ENCODE results near the gene HOXA5.
A peak's percentile ranks its signal among the peaks of the same experiment; 100 is the strongest.

Gene HOXA5

DNA sequence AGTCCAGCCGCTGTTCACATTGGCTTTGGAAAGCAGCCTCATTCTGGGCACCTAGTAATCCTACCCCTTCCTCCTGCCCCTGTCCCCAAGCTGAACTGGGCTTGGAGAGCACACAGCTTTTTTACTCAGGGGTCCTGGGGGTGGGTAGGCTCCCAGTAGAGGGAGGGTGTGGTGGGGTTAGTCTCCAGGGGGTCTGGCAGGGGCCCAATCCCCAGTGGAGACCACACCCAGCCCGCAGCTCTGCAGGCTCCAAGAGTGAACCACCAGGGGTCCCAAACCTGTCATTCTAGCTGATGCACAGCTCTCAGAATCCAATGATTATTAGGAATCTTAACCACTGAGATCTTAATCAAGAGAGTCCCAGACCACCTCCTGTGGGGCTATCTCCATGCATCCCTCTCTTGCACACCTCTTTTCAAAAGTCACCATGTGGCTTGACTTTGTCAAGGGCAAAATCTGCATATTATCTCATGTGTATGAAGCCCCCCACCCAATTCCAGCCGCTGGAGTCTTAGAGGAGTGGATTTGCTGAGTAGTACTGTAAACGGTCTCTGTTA is 38.9 kb upstream of the HOXA5 start:
- no peak for DNase-seq

DNA sequence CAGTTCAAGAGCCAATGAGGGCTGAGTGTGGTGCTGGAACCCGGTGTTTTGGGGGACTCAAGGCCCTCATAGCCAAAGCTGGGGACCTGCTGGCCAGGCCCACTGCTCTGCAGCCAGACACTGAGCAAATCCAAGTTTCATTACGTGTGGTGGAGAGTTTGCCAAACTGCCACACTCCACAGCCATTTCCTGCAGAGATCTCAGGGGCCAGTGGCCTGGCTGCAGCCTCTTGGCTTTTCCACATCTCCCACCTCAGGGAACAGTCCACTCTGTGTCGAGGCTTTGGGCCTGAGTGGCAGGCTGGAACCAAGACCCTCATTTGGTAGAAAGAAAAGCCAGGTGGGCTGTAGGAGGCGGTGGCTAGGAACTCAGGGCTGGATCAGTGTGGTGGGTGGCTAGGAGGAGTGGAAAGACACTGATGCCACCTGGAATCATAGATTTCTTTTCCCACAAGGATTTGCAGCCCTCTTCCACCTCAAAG is 38.4 kb upstream of the HOXA5 start:
- DNase-seq = no peak

DNA sequence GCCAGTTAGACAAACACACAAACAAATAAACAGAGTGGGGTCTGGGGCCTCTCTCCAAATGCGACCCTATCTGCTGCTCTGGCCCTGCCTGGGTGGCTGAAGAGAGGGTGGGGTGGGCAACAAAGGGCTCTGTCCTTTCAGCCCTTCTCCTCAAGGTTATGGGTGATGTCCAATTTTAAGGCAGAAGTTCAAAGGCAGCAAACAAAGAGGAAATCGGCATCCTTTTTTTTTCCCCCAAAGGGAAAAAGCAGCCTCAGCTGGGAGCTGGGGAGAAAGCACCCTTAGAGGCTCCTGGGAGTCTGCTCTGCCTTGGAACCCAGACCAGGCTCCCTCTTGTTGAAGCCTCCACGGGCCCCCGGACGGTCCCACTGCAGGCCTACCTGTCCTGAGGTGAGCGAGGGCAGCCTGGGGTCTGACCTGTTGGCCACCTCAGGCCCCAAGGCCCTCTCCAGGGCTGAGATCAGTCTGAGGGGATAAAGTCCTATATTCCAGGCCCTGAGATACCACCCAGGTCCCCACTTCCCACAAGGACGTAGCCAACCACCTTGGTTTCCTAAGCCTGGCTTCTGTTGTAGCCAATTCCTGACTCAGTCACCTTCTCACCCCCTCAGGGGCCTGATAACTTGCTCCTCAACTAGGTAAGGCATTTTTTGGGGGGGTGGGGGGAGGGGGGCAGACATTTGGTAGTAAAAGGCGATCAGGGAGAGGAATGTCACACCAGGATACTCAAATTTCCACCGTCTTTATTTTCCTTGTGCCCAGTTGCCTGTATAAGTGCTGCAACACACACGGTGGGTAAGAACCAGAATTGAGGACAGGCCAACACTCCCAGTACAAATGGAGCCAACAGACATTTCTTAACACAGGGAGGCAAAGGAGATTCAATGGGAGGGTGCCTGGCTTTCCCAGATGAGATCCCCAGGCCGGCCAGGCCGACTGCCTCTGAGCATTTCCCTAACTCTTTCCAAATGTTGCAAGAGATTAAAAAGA is 37.2 kb upstream of the HOXA5 start:
- no peak for DNase-seq

DNA sequence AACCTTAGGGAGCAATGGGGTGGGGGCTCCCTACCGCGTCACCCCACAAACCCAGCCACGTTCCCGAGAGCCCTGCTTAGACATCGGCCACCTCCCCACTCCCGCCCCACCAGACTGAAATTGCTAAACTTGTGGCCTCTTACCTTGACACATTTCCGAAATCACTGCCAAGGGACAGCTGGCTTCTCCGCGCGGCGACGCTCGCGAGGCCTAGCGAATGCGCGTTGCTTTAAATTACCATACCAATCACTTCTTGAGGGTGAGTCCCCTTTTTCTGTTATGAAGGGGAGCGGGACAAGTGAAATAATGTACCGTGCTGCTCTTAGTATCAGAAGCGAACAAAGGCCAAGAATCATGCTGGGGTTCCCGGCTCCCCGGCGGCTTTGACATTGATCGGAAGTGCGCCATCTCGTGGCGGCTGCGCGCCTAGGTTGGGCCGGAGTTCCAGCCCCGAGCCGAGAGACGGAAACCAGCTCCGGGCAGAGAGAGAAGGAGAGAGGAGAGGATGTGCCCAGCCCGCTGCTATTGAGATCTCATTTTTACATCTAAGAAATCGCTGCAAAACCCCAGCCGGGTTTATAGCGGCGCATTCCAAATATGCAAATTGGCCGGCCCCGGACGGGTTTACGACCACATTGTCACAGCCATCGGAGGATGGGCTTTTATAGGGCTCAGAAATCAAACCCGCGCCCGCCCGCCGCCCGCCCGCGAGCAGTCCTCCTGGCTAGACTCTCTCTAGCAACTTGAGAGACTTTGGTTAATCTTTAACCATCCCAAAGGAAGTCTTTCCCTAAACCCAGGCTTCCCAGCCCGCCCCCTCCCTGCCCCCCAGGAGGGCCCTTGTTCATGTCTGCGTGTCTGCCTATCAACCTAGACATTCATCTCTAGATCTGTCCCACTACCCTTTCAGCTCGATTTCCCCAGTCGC is 36.3 kb upstream of the HOXA5 start:
- DNase-seq = peak; percentile 49

DNA sequence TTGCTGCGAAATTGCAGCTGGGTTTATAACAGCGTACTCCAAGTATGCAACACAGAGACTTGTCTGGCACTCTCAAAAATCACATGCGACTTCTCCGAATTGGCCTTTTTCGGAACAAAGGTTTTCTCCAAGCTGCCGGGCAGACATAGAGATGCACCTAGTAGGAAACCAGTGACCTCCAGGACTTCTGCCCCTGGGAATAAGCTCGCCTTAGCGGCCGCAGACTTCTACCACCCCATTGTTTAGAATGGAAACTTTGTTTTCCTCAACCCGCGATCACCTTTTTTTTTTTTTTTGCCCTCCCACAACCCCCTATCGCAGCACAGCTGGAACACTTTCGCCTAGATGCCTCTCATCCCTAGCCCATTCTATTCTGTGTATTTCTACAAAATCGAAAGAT is 35.5 kb upstream of the HOXA5 start:
- no peak for DNase-seq

DNA sequence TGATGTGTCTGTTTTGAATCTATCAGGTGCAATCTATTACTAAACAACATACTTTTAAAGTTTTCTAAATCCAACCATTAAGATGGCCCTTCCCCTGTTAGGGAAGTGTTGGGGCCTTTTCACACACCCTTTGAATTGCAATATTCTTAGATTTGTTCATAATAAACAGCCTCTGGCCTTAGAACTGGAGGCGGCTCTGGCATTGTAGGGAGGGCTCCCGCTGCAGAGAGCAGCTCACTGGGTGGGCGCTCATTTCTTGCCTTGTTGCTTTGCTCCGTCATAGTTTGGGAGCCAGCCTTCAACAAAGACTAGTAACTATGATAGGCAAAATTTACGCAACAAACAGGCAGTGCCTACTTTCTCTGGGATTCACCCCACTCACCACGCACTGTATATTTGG is 34.9 kb upstream of the HOXA5 start:
- DNase-seq = no peak

DNA sequence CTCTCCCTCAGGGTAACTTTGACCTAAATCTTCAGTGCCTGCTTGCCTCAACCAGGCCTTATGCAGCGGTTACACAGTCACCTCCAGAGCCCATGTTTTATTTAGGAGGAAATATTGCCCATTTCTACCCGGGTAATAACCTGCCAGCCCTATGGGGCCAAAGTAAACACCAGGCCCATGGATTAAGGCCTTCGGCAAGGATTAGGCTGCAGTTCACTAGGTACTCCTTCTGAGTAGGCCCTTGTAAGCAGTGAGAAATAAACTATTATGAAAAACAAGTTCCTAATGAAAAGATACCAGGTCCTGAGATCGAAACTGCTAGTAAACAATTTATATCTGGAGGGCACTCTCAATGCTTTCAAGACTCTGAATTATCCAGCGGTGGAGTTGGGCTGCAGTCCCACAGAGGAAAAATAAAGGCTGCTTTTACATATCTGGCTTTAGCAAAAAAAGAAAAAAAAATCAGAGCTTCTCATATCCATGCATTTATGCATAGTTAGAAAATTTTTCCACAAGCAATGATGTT is 34.4 kb upstream of the HOXA5 start:
- DNase-seq = no peak

DNA sequence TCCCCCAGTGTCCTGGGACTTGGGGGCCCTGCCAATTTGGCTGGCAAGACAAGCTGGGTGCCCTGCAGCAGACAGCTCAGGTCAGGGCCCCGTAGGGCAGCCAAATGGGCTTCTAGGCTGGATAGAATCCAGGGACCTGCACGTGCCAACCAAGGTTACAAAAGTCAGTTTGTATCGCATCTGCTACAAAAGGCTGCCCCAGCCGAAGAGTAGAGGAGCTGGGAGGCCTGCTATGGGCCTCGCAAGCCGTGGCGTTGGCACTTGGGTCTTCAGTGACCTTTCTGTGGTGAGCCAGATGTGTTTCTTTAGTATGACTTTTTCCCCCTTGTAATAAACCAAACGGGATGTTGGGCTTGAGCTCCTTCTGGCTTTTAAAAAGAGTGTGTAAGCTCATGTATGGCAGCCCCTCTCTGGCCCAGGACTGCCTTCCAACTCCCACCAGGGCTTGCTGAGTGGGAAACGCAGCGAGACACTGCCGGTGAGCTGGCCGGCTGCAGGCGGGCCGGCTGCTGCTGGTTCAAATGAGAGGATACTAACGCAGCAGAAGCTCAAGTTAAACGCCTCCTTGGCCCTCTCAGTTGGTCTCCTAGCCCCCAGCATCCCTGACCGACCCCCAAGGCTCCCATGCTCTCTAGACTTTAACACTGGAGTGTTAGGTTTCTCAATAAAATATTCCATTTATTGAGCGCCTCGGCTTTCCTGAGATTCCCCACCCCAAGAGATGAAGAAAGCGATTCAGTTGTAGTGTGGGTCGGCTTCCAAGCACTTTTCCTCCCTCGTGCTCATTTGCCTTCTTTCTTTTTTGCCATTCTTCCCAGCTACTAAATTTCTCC is 33.7 kb upstream of the HOXA5 start:
- DNase-seq = no peak

DNA sequence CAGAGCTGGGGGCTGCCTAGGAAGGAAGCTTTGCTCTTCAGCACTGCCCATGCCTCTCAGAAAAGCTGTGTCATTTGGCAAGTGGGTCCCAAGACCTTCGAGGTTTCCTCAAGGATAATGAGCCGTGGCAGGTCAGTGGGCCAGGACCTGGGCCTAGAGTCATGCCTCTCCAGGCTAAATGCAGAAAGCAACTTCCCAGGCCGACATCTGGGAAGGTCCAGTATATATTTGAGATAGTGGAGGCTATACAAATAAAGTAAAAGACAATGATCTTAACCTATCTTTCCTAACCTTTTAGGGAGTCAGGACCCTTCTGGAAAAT is 33.0 kb upstream of the HOXA5 start:
- DNase-seq = no peak

DNA sequence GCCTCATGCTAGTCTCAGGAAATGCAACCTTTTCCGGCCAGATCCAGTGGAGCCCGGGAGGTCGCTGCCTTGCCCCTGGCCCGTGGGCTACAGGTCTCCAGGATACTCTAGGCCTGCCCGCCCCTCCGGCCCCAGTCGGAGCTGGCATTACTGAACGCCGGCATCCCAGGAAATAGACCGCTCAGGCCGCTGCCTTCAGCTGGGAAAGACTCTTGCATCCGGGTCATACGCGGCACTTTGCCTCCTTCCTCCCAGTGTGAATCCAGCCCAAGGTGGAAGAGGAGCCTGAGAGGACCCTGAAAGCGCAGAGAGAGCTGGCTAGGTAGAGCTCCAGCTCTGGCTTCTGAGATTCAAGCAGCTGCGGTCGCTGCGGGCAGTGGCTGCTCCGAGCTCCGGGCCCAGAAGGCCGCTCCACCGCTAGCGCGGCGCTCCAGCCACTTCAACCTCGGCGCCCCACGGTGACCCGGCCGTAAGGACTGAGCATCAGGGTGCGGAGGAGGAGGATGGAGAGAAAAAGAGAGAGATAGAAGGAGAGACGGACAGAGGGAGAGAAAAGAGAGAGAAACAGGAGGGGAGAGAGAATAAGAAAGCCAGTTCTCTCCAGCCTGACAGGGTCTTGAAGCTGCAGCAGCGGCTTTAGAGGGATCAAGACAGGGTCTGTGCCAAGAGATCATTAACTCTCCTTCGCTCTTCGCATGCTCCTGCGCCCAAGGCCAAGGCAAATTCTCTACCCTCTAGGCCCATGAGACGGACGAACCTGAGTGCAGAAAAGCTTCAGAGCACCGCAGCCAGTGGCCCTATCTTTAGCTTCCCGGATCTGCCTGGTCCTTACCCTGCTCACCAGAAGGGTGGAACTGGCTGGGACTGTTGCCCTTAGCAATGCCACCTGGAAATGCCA is 32.4 kb upstream of the HOXA5 start:
- DNase-seq = no peak

DNA sequence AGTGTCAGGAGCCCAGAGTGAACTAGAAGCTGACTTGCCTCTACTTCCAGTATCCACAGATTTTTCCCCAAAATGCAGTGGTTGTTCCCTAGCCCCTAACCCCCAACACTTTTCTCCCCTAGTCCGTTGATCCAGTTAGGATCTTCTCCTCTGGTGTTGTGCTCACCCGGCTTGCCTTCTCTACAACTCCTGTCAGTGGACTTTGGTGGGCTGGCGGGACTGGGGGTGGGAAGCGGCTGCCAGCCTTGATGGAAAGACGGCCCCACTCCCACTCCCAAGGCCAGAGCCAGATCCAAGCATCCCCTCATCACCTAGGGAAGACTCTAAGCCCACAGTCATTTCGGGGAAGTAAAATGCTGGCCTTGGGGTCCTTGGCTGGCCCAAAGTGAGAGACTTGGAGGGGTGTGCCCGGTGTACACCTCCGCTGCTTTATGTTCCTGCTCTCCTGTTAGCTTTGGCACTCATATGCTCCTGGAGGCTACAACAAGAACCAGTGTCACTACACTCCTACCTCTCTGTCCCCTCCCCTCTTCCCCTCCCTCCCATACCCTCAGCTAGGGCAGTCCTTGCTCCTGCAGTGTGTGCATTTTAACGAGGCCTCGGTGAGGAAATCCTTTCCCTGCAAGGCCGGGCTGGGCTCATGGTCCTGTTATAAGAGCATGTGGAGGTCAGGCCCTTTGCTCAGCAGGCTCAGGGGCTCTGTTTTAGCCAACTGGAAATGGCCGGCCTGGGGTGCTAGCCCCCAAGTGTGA is 31.6 kb upstream of the HOXA5 start:
- DNase-seq = peak; percentile 75

DNA sequence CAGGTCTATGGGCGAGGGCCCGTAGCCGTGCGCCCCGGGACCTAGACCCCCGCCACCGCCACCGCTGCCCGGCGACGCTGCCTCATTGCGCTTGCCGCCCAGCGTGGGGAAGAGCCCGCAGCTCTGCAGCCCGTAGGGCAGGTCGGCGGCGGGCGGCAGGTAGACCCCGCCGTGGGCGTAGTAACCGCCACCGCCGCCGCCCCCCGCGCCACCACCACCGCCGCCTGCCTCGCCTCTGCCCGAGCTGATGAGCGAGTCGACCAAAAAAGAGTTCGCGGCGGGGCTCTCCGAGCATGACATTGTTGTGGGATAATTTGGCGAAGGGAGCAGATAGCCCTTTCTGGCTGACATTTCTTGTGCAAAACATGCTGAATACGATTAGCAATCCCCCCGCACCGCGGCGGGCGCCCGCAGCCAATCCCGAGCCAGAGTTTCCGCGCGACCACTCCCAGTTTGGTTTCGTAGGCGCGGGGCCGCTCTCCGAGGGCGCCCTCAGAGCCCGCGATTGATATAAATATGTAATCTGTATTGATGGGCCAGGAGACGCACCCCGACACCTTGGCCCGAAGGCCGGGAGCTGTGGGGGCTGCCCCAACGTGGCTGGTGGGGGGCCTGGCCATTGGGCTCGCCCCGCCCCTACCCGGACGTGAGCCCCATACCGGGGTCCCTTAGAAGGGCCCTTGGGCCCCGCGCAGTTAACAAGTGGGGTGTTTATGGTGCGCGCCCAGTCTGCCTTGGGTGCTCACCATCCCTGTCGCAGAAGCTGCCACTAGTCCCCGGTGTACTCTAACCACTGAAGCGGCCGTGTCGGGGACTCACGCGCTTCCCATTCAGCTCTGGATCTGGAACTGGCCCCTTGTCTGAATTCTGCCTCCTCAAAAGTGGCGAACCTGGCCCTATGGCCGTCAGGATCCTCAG is 30.7 kb upstream of the HOXA5 start, which contains the start of gene HOXA10:
TSS of gene HOXA10 (minus strand) at position 365 of the 918 bp plus-strand sequence. CDS start at position 351, 14 bp downstream.
- DNase-seq = no peak

DNA sequence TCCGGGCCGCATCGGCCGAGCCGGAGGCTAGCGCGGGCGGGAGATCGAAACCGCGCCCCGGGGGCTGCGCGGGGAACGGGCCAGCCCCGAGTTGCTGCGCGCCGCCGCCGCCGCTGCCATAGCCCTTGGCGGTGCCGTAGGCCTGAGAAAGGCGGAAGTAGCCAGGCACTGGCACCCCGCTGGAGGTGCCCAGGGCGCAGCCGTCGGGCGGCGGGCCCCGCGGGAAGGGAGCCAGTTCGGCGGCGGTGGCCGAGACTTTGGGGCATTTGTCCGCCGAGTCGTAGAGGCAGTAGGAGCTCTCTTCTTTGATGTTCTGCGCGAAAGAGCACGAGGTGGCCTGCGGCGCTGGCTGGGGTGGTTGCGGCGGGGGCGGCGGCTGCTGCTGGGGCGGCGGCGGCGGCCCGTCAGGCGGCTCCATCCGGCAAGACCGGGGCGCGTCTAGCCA is 30.1 kb upstream of the HOXA5 start:
- peak; percentile 44 for DNase-seq

DNA sequence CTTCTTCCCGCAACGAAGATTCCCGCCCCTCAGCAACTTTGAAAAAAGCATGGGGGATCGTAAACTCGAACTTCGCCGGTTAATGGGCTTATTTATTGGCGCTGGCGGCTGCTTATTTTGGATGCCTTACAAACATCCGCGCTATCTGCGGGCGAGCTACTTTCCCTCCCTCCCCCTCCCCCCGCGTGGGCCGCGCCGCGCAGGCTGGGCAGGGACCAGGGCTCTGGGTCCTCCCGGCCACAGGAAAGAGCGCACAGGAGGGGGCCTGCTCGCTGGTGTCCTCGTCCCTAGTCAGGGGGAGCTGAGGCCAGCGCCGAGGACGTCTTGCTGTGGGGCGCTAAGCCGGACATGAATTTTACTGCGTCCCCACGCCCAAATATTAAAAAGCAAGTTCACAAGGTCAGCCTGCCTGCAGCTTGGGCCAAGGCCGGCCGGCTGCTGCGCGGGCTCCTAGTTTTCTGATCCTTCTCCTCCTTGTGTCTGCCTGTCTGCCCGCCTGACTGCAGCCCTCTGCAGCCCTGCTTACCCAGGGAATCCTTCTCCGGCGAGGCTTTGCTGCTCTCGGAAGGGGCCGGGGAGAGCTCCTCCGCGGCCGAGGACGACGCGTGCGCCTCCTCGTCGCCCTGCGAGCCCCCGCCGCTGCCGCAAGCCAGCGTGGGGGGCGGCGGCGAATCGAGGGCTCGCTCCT is 29.5 kb upstream of the HOXA5 start:
- peak; percentile 41 for DNase-seq

DNA sequence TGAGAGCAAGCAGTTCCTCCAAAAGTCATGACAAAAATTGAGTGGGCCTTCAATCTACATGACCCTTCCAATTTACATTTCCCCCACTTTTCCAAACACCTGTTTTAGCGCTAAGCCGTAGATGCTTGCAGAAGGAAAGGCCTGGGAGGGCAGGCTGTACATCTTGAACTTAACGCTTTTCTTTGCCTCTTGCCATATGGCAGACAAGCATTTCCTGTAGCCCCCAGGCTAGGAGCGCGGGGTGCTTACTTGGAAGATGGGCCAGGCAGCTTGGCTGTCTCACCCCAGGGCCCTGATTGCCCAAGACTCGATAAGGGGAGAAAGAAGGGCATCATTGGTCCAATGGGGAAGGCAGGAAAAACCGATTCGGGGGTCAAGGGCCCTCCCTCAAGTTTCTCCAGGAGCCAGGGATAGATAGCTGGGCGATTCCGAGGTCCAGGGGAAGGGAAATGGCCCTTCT is 28.9 kb upstream of the HOXA5 start:
- DNase-seq = no peak

DNA sequence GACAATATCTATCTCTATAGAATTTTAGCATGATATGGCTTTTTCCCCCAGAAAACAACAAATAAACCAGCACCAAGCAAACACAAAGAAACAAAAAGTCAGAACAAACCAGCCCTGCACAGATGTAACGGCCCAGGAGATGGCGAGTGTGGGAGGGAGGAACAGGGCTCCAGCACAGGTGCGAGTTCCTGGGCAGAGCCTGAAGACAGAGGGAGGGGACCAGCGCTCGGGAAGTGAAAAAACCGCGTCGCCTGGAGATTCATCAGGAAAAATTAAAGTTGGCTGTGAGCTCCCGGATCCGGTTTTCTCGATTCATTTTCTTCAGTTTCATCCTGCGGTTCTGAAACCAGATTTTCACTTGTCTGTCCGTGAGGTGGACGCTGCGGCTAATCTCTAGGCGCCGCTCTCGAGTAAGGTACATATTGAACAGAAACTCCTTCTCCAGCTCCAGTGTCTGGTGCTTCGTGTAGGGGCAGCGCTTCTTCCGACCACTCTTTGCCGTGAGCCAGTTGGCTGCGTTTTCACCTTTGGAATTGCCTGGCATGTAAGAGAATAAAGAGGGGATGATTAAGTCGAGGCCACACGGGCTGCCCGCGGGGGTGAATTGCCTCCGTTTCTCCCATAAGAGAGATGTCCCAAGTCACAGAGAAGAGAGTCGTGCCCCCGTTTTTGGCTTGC is 28.3 kb upstream of the HOXA5 start:
- peak; percentile 56 for DNase-seq

DNA sequence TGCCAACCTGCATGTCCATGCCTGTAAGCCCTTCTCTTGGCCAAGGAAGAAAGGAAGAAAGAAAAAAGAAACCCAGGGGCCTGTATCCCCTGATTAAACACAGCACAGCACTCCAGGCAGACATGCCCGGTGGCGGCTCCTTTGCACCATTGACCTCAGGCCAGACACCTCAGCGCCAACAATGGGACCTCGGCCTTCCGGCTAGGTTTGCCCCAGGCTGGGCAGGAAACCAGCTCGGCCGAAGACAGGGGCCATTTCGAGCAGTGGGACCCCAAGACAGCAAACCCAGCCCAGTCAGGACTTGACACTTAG is 27.8 kb upstream of the HOXA5 start:
- DNase-seq = no peak

Data from NCI-H510A (cell line).